NOMO-1 (cell line): ENCODE data around the gene DAAM1.
A peak's percentile ranks its signal among the peaks of the same experiment; 100 is the strongest.

ENCODE experiments used
- DNase-seq, 2 experiments: peaks; one replicate each; lab custom pipeline; 2025; ENCODE audit not compliant: unreplicated experiment in 2 of 2; lab: John Stamatoyannopoulos, UW

The DAAM1 gene

DNA sequence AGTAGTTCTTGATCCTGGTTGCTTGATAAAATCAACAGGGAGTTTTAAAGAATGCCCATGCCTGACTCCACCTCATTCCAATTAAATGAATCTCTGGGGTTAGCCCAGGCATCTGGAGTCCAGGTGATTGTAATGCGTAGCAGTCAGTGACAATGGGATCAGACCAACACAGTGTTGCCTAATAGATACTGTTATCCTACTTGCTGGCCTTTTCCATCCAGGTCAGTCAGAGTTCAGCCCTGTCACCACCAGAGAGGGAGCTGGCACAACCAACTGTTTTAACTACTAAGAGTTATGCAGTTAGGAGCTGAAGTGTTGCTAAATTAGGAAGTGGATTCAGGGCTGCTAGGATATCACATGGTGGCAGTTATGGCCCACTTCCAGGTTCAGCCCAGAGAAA, 169.6 kb downstream of the DAAM1 start:
- peak; percentile 10 to 31 for DNase-seq

DNA sequence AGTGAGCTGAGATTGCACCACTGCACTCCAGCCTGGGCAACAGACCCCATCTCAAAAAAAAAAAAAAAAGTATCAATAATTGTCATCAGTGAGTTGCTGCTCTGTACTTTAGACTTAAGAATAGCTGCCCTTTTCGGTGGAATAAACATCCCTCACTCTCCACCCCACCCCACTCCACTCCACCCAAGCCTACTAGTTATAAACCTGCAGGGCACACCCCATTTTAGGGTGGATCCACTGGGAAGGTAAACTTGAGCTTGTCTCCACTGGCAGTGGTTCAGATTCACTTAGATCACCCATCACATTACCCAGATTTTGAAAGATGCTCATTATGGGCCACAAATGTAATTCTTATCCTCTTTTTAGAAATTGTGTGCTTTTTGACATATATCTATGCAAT, 170.3 kb downstream of the DAAM1 start:
- no peak for DNase-seq

DNA sequence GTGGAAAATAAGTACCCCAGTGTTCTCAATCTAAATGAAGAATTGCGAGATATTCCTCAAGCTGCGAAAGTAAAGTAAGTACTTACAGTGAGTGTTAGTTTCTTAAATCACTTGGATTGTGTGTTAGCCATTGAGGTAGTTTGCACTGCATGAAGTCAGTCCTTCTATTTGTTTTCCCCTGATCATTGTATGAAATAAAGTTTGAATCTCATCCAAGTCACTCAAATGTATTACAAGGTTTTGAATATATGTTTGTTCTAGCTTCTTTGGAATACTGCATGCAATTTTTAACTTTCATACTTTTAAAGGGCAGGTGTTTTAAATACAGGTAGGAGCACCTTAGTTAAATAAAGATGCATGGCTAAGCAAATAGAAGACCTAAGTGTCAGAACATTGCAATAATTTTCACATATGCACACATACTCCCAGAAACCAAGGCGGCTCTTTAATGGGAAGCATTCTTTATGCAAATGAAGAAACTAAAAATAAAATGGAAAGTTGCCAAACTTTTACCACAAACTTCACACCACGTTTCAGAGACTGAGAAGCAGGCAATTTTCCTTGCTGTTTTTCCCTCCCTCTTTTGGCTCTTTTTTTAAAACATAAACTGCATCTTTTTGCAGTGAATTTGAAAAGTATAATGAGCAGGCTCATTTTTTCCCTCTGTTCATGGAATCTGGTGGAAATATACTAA, 171.1 kb downstream of the DAAM1 start:
- DNase-seq: peak; percentile 35 to 55

DNA sequence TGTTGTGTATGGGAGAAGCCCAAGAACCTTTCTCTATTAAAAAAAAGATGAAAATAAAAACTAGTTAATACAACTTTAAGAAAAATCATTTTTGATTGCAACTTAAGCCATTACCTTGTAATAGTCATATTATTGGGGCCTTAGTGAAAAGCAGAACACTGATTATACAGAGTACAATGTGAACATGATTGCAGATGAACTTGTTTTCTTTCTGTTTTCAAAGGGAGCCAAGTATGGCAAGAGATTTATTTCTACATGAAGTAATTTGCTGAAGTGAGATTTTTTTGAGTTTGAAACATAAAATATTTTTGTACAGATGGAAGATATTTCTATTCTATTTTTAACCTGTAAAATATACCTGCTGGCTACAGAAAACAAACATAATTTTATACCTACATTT, 171.8 kb downstream of the DAAM1 start:
- DNase-seq: peak in 1 of 2 experiments; percentile 1

DNA sequence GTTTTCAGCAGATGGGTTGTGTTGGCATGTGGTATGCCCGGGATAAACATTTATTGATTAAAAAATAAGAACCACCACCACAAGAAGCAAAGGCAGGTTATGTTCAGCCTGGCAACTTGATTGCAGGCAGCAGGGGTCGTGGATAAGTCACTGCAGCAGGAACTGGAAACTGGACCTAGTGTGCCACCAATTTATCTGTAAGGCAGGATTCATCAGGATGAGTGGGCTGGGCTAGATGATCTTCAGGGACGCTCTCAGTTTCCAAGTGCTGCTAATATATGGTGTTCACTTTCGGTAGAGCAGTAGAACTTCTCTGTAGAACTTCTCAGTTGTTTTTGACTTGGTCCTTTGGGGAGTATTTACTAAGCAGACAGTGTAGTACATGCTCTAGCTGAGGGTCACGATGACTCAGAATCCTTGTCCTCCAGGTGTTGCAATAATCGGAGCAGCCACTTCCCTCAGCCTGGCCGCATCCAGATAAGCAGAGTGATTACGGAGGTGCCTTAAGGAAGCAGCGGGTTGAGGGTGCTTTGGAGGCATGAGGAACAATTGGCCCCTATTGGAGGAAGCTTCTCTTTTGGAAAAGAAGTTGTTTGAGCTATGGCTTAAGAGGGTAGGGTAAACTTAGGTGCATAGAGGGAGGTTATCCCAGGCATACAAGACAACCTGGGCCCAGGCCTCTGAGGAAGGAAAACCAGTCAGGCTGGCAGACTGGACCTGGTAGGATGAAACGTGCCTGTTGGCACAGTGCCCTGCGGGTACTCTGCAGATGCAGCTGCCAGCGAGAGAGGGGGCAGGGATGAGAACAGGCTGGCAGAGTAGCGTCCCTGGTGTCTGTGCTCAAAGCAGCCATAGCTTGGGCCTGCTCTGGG, 172.7 kb downstream of the DAAM1 start:
- peak; percentile 78 to 83 for DNase-seq

DNA sequence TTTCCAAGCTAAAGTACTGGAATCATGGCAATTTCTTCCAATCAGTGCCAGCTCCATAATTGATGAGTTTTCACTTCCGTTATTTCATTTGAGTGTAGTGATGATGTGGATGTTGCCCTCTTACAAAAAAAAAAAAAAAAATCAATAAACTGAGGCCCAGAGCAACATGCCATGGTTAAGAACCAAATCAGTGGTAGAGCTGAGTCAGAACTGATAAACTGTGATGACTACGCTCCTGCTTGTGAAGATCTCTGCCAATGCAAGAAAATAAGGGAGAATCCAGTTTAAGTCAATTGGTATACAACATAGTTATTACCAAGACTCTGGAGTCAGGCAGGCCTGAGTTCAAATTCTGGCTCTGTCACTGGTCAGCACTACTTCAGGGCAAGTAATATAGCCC, 174.0 kb downstream of the DAAM1 start:
- no peak for DNase-seq

DNA sequence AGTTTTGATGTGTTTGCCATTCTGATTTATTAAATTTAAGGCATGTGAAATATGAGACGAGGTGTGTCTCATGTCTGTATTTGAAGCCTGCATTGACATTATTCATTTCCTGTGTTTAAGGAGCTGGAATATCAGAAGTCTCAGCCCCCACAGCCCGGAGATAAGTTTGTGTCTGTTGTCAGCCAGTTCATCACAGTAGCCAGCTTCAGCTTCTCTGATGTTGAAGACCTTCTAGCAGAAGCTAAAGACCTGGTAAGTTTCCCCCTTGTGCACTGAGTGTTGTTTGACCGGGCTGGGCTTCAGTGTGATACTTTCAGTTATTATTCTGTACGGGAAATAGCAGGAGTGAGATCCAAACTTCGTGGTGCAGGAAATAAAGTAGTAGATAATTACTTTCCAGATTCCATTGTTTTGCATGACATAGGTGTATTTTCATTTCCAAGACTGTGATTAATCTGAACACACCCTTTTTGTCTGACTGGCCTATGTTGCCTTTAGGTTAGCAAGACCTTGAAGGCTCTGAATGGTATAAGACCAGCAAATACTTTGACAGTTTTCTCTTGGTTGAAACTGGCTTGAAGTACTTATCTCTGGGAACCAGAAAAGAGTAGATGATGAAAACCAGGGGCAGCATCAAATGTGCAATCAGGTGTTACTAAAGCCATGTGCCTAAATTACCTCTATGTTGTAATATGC, 175.2 kb downstream of the DAAM1 start:
- DNase-seq: no peak

DNA sequence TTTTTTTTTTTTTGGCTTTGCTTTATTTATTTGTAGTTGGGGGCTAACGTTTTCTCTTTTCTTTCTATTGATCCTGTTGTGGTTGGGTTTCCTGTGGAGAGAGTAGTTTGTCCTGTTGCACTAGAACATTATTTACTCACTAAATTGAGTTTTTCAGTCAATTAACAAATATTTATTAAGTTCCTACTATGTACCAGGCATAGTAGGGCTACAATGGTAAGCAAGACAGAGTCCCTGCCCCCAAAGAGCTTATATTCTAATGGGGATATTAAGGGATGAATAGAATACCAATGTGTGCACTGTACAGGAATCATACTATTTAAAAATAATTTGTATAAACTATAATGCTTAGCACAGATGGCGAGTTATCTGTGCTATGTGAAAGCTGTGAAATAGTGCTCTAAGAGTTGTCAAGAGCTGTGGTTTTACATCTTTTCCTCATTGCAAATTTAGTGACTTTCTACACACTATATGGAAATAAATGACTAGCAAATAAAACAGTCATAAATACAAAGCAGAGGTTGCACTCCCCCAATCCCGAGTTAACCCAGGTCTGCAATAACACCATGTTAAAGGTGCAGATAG, 181.8 kb downstream of the DAAM1 start:
- no peak for DNase-seq

DNA sequence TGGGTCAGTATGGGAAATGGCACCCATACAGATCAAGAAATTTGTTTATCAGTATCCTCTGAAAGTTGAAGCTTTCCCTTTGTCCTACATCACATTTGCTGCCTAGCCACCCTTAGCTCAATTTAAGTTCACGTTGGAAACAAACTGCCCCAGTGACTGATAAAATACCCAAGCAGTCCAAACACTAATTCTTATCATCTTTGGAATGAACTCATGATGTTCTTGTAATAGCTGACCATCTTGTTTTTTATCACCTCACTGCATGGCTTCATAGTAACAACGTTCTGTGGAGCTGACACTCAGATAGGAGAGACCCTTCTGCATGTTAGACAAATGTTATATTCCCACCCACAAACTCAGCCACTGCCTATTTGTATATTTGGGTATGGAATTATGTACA, 183.3 kb downstream of the DAAM1 start:
- no peak for DNase-seq

DNA sequence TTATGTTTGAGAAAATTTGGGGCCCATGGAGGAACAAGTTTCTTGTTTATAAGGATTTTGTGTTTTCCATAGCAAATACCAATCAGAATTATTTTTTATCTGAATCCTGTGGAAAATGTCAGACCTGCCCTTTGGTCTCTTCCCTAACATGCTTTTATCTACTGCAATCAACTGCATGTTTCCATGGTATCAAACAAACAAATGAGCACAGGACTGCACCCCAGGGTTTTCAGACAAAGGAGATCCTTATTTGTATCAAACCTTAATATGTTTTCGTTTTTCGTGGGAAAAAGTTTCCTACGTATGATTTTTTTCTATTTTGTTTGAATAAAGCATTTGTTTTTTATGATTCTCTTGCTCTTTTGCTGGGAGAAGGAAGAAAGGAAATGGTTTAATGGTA, 185.6 kb downstream of the DAAM1 start:
- DNase-seq: no peak

DNA sequence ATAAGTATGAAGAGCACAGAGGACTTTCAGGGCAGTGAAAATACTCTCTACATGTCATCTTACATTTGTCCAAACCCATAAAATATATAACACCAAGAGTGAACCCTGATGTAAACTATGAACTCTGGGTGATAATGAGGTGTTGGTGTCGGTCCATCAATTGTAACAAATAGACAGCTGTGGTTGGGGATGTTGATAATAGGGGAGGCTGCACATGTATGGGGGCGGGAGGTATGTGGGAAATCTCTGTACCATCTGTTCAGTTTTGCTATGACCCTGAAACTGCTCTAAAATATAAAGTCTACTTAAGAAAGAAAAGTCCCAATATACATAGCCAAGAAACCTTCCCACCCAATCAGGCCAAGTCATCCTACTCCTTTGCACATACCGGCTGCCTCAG, 188.2 kb downstream of the DAAM1 start:
- DNase-seq: no peak

DNA sequence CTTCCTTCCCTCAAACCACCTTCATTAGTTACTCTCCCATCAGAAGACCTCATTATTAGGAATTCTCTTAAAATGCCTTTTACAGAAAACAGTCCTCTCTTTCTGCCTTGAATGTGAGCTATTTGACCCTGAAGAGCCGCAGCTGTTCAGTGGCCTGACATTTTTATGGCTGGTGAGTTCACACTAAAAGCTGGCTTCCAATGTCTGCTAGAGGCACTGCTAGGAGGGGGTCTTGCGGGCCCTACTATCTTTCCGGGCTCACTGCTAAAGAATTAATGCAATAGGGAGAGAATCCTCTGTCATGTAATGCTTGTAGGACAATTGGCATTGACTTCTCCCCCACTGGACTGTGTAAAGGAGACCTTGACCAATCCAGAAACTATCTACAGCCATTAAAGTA, 189.0 kb downstream of the DAAM1 start:
- no peak for DNase-seq

DNA sequence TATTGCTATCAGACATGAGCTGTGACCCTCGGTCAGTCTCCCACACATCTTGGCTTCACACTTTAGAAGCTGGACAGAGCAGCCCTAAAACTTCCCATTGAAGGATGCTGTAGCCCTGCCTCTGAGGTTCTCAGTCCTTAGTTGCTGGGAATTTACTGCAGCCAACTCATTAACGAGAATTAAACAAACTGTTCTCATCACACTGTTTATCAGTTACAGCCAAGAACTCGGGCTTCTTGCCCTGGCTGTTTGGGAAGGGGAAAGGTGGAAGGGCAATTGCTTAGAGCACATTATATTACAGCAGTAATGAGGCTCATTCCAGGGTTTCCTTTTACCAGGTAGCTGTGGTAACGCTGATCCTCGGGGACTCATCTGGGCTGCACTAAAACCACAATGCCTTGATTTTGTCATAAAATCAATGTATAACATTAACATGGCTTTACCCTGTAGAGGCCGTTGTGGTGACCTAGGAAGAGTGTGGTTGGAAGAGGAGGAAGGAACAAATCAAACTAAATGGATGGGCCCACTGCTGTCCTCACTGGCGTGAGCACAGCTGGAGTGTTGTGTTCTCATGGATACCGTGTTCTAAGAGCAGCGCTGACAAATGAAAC, 189.6 kb downstream of the DAAM1 start:
- no peak for DNase-seq

DNA sequence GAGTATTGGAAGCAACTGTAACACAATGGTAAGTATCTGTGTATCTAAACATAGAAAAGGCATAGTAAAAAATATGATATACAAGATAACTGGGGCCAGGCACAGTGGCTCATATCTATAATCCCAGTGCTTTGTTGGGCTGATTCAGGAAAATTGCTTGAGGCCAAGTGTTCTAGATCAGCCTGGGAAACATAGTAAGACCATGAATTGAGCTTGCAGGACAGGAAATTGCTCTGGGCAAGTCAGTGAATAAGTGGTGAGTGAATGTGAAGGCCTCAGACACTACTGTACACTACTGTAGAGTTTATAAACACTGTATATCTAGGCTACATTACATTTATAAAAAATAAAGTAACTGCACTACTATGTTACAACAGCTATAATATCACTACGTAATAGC, 201.5 kb downstream of the DAAM1 start:
- DNase-seq: no peak

DNA sequence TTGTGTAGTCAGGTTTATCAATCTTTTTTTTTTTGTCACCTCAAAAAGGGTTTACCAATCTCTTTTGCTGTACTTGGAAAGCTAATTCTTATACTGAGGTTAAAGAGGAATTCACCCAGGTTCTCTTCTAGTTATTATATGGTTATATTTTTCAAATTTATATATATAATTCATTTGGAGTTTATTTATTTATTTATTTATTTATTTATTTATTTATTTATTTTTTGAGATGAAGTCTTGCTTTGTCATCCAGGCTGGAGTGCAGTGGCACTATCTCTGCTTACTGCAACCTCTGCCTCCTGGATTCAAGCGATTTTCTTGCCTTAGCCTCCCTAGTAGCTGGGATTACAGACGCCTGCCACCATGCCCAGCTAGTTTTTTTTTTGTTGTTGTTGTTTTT, 202.9 kb downstream of the DAAM1 start:
- no peak for DNase-seq

DNA sequence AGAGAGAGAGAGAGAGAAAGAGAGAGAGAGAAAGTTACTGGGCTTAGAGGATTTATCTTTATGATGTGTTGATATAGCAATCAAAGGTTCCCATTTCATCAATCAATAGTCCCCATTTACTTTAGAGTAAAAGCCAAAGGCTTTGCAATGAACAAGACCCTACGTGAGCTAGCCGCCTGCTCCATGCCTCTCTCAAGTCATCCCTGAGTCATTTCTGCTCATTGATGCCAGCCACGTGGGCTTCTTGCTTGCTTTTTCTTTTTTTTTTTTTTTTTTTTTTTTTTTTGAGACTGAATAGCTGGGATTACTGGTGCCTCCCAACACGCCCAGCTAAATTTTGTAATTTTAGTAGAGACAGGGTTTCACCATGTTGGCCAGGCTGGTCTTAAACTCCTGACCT, 205.8 kb downstream of the DAAM1 start:
- no peak for DNase-seq

DNA sequence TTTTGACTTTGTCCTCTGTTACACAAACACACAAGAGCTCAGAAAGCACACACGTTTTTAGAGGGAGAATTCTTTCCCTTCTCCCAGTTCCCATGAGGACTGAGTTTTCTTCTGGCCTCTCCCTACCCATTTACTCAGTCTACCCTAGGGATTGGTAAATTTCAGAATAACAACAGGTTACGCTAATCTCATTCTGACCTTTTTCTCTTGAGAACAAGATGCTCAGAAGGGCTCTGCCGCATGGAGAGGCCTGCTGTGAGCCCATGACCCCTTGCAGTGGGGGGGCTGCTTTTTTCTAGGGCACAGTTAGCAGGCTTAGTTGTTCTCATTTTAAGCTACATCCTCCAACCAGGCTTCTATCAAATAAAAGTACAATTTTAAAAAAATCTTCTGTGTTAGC, 207.2 kb downstream of the DAAM1 start:
- no peak for DNase-seq

DNA sequence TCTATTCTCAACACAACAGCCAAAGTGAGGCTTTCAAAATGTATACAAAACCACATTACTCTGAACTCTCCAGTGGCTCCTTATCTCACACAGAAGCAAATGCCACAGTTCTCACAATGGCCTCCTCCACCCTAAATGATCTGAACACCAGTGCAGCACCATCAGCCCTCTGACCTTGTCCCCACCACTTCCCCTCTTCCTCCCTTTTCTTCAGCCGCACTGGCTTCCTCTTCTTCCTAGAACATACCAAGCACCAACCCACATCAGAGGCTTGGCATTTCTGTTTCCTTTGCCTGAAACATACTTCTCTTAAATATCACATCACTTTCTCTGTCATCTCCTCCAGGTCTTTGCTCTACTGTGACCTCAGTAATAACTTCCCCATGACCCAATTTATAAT, 210.4 kb downstream of the DAAM1 start:
- DNase-seq: peak; percentile 61 to 81

DNA sequence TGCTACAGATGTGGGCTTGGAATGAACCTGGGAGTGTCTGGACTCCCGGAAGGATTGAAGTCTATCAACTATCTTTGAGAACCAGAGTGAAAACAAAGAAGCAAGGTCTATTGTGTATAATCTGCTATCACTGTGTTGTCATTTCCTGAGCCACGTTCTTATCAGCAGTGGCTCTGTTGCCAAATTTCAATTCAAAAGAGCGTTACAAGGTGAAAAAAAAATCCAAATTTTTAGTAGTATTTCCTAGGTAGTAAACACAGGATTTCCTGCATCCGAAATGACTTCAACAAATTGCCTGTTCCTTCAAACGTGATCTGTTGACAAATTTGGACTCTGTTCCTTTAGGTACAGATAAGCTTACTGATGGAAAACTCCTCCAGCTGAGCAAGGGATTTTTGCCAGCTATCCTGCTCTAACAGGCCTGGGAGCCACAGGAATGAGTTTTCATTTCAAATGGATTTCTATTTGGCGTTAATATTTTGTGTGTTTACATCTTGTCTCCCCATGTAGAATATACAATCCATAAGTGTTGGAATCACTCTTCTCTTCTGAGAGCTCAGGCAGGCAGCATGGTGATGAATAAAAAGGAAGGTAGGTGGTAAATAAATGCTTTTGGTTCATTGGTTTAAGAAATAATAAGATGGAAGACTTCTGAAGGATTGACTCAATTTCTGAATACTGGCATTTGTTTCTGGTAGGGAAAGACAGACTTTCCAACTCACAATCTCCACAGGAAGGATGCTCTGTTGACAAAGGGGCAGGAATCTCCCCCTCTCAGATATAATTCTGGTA, 218.2 kb downstream of the DAAM1 start:
- DNase-seq: no peak
